ENCODE measurements around the gene PGAM5.
"Not testable (repeated sequence)": the region's sequence is repeated elsewhere in the genome, so short reads cannot be mapped to it uniquely, and the experiment has no call there.

PGAM5 gene

DNA sequence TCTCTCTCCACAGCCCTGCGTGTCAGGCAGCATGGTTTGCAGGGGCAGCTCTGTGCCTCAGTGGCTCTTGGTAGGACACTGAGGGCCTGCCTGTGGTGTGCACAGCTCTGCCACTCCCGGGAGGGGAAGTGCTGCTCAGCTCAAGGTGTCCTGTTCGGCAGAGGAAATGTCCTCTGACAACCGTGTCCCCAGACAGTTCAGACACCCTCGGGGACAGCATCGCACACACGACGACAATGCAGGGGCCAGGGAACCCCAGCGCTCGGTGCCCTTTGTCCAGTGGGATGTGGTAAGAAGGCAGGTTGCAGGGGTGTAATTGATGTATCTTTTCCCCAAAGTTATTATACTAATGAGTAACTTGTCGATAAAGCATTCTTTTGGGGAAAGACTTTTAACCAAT, 36.8 kb downstream of the PGAM5 start:
- no peaks in the 10 kb centered on the region for H3K9me3 Mint-ChIP-seq
- no peak overlapping the region for H3K4me3 Mint-ChIP-seq
- no peak for DNase-seq (ENCODE audit: low spot score in 2 of 2)
- ATAC-seq (replicated peaks; ENCODE audit: extremely low read depth, poor library complexity, severe bottlenecking), result no peak
- peak overlapping the region; percentile 57 for H3K27ac Mint-ChIP-seq (ENCODE audit: low read depth)
- H3K4me1 Mint-ChIP-seq, result peaks cover 17% of the 10 kb centered on the region
- peaks cover 55% of the 10 kb centered on the region for H3K36me3 Mint-ChIP-seq (ENCODE audit: insufficient read depth)
- H3K27me3 Mint-ChIP-seq, result no peaks in the 10 kb centered on the region

DNA sequence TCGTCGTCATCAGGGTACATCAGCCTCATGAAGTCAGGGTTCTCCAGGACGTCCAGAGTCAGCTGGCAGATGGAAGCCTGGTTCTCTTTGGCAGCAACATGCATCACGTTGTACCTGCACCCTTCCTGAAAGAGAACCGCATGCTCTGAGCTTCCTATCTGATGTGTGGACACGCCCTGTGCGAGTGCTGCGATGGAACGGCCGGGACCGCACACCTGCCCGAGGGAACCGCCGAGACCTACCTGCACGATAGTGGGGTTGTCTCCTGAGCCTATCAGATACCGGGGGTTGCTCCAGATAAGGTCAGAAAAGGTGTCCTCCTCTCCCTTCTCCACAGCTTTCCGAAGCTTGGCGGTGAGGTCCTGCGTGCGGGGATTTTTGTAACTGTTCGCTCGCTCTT, 37.3 kb downstream of the PGAM5 start:
- H3K27me3 Mint-ChIP-seq, result no peaks in the 10 kb centered on the region
- no peaks in the 10 kb centered on the region for H3K9me3 Mint-ChIP-seq
- ATAC-seq (replicated peaks; ENCODE audit: extremely low read depth, poor library complexity, severe bottlenecking), result no peak
- H3K27ac Mint-ChIP-seq (ENCODE audit: low read depth), result no peak overlapping the region
- no peak for DNase-seq (ENCODE audit: low spot score in 2 of 2)
- H3K4me3 Mint-ChIP-seq, result no peak overlapping the region
- H3K36me3 Mint-ChIP-seq (ENCODE audit: insufficient read depth), result peaks cover 56% of the 10 kb centered on the region
- H3K4me1 Mint-ChIP-seq, result peaks cover 12% of the 10 kb centered on the region

DNA sequence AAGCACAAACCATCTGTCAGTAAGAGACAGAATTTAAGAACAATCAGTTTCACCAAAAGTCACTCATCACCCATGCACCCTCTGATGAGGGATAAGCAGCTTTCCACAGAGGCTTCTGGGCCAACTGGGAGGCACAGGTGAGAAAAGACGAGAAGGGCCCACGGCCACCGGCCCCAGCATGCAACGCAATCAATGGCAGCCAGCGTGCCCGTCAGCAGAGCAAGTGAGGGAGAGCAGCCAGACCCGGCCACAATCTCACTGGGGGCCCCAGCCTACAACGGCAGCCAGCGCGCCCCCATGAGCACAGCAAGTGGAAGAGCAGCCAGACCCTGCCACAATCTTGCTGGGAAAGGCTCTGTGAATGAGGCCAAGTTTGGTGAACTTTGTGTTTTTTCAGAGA, 37.7 kb downstream of the PGAM5 start:
- no peak for DNase-seq (ENCODE audit: low spot score in 2 of 2)
- Mint-ChIP-seq H3K4me1 (peaks cover 8% of the 10 kb centered on the region), H3K9me3 (no peaks in the 10 kb centered on the region), H3K27me3 (no peaks in the 10 kb centered on the region), H3K36me3 (ENCODE audit: insufficient read depth) (peaks cover 57% of the 10 kb centered on the region), H3K4me3 (no peak overlapping the region), H3K27ac (ENCODE audit: low read depth) (no peak overlapping the region)
- ATAC-seq (replicated peaks; ENCODE audit: extremely low read depth, poor library complexity, severe bottlenecking), result no peak

DNA sequence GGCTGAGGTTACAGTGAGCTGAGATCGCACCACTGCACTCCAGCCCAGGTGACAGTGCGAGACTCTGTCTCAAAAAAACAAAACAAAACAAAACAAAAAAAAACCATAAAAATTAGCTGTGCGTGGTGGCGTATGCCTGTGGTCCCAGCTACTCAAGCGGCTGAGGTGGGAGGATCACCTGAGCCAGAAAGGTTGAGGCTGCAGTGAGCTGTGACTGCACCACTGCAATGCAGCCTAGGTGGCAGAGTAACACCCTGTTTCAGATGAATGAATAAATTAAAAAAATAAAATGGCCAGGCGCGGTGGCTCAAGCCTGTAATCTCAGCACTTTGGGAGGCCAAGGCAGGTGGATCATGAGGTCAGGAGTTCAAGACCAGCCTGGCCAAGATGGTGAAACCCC, 43.0 kb downstream of the PGAM5 start:
- peaks cover 58% of the 10 kb centered on the region for H3K36me3 Mint-ChIP-seq (ENCODE audit: insufficient read depth)
- ATAC-seq (replicated peaks; ENCODE audit: extremely low read depth, poor library complexity, severe bottlenecking); DNase-seq (ENCODE audit: low spot score in 2 of 2); H3K27ac Mint-ChIP-seq (ENCODE audit: low read depth); H3K4me1 Mint-ChIP-seq; H3K4me3 Mint-ChIP-seq; H3K9me3 Mint-ChIP-seq; H3K27me3 Mint-ChIP-seq: not testable (repeated sequence)

DNA sequence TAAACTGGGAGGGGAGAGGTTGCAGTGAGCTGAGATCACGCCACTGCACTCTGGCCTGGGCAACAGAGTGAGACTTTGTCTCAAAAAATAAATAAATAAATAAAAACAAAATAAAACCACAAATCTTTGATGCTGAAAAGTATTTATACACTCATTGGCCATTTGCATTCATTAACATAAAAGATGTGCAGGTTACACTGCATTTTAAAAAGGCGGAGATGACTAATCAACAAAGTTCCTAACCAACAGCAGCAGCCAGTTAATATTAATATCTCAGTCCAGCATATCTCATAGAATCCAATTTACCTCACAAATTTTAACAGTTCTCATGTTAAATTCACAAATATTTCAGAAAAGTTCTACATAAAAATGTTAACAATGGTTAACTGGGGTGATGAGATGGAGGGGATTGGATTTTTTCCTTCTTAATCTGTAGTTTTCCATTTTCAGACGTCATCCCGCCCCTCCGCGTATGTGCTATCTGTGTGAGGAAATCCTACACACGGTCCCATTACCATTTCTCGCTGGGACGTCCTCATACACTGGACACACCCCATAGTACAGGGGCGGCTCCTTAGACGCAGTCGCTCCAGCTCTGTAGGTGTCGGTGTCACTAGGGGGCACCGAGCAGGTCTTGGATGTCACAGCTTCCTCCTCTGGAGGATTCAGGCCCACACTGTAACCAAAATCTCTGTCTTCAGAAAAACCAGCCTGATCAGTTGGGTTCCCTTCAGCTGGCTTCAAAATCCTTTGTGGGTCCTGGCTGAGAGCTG, 43.7 kb downstream of the PGAM5 start:
- Mint-ChIP-seq H3K36me3 (ENCODE audit: insufficient read depth) (peaks cover 53% of the 10 kb centered on the region), H3K9me3 (no peaks in the 10 kb centered on the region), H3K27me3 (no peaks in the 10 kb centered on the region), H3K4me3 (no peak overlapping the region), H3K27ac (ENCODE audit: low read depth) (no peak overlapping the region), H3K4me1 (no peaks in the 10 kb centered on the region)
- no peak for DNase-seq (ENCODE audit: low spot score in 2 of 2)
- no peak for ATAC-seq (replicated peaks; ENCODE audit: extremely low read depth, poor library complexity, severe bottlenecking)

DNA sequence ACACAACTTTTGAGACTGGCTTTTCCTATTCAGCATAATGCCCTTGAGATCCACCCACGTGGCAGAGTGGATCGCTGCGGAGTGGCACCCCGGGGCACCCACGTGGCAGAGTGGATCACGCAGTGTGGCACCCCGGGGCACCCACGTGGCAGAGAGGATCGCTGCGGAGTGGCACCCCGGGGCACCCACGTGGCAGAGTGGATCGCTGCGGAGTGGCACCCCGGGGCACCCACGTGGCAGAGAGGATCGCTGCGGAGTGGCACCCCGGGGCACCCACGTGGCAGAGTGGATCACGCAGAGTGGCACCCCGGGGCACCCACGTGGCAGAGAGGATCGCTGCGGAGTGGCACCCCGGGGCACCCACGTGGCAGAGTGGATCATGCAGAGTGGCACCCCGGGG, 48.2 kb downstream of the PGAM5 start:
- peaks cover 14% of the 10 kb centered on the region for H3K4me1 Mint-ChIP-seq
- ATAC-seq (replicated peaks; ENCODE audit: extremely low read depth, poor library complexity, severe bottlenecking); H3K9me3 Mint-ChIP-seq; DNase-seq (ENCODE audit: low spot score in 2 of 2); H3K27me3 Mint-ChIP-seq; H3K4me3 Mint-ChIP-seq; H3K27ac Mint-ChIP-seq (ENCODE audit: low read depth): not testable (repeated sequence)
- peaks cover 38% of the 10 kb centered on the region for H3K36me3 Mint-ChIP-seq (ENCODE audit: insufficient read depth)

DNA sequence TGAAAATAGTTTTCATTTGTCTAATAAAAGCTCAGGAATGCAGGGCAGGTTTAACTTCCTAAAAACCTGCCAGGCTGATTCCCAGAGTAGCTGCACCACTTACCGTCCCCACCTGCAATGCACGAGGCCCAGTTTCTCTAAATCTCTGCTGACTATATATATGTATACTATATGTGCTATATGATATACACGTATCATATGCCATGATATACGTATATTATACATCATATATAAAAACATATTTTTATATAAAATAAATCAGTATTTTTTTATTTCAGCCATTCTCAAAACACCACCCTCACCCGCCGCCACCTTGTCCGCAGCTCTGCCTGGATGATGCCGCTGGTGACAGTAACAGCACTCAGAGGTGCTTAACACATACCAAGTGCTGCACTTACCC, 48.7 kb downstream of the PGAM5 start:
- Mint-ChIP-seq H3K27me3 (no peaks in the 10 kb centered on the region), H3K36me3 (ENCODE audit: insufficient read depth) (peaks cover 34% of the 10 kb centered on the region), H3K4me3 (peak overlapping the region; percentile 94), H3K4me1 (peaks cover 14% of the 10 kb centered on the region), H3K27ac (ENCODE audit: low read depth) (no peak overlapping the region), H3K9me3 (no peaks in the 10 kb centered on the region)
- ATAC-seq (replicated peaks; ENCODE audit: extremely low read depth, poor library complexity, severe bottlenecking) (no peak), DNase-seq (ENCODE audit: low spot score in 2 of 2) (no peak)

DNA sequence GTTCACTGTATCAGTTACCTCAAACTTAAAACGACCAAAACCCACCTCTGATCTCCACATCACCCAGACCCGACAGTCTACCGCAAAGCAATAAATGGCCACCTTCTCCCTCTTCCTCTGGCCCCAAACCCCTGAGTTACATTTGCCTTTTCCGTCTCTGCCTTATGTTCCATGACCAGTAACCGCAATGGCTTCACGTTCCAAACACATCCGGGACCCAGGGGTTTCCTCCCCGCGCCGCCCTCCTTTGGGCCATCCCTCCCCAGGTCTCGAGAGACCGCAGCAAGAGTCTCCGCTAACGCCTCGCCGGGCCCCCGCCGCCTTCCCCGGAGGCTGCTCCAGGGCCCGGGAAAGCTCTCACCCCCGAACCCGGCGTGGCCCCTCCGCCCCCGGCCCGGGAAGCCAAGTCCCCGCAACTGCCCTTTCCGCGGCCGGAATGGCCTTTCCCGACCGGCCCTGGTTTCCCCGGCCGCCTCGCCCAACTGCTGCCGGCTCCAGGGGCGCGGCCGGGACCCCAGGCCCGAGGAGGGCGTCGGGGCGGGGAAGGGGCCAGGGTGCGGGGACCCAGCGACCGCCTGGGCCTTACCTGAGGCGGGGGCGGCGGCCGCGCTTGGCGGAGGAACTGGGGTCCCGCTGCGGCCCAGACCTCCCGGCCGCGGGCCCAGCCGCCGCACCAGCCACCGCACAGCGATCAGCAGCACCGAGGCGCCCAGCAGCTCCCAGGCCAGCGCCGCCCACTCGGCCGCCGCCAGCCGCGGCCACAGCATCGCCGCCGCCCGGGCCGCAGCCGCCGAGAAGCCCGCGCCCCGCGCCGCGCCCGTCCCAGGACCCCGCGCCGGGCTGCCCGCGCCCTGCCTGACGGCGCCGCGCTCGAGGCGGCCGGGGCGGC, 50.6 kb downstream of the PGAM5 start, which contains the start of gene ANKLE2:
Gene ANKLE2 (minus strand): TSS at position 801 of the 889 bp plus-strand sequence. CDS start 34 bp downstream, at position 767.
- H3K27me3 Mint-ChIP-seq, result no peaks in the 10 kb centered on the region
- peak within 1 kb of the TSS; percentile 94 for H3K4me3 Mint-ChIP-seq
- peaks cover 14% of the 10 kb centered on the region for H3K4me1 Mint-ChIP-seq
- peaks cover 25% of the 10 kb centered on the region for H3K36me3 Mint-ChIP-seq (ENCODE audit: insufficient read depth)
- DNase-seq (ENCODE audit: low spot score in 2 of 2) (peak in 1 of 2 donors; percentile 41), ATAC-seq (replicated peaks; ENCODE audit: extremely low read depth, poor library complexity, severe bottlenecking) (peak; percentile 49)
- peak within 1 kb of the TSS; percentile 96 for H3K27ac Mint-ChIP-seq (ENCODE audit: low read depth)
- no peaks in the 10 kb centered on the region for H3K9me3 Mint-ChIP-seq

DNA sequence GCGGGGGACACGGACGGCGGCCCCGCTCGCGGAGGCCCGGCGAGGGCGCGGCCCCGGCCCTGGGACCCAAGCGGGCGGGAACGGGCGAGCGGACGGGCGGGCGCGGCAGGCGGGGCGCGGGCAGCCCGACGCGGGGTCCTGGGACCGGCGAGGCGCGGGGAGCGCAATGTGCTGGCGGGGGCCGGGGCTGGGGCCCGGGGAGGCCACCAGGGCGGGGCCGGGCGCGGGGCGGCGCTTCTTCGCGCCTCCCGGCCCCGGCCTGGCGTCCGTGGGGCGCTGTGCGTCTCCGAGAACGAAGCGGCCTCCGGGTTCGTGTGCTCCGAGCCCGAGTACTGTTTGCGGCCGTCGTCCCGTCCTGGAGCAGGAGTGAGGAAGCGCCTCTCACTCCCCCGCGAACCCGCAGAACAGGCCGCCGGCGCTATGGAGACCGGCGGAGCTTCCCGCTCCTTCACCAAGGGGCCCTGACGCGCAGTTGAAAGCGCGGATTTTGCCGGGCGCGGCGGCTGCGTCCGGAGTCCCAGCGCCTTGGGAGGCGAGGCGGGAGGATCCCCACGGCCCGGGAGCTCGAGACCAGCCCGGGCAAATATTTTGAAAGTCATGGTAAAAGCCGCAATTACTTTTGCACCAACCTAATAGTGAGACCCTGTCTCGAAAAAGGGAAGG, 51.4 kb downstream of the PGAM5 start:
- Mint-ChIP-seq H3K4me1 (peaks cover 14% of the 10 kb centered on the region), H3K36me3 (ENCODE audit: insufficient read depth) (peaks cover 22% of the 10 kb centered on the region), H3K27me3 (no peaks in the 10 kb centered on the region), H3K4me3 (peak overlapping the region; percentile 65), H3K27ac (ENCODE audit: low read depth) (peak overlapping the region; percentile 61), H3K9me3 (no peaks in the 10 kb centered on the region)
- DNase-seq (ENCODE audit: low spot score in 2 of 2) (peak; percentile 71 to 75), ATAC-seq (replicated peaks; ENCODE audit: extremely low read depth, poor library complexity, severe bottlenecking) (peak; percentile 88)

DNA sequence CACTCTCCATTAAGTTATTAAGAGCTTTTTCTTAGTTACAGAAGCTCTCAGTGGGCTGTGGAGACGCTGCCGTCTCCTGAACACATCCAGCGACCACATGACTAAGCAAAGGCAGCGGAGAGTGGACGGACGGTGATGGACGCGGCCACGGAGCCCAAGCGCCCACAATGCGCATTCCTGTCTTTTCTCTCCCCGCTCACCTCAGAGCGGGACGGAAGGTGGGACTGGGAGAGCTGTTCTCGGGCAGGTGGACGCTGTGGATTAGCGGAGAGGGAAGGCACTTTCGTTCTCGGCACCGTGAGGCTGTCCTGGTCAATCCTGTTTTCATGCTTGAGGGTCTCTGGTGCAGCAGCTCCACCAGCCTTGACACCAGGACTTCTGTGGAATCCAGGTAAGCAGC, 53.6 kb downstream of the PGAM5 start:
- H3K9me3 Mint-ChIP-seq, result no peaks in the 10 kb centered on the region
- peaks cover 26% of the 10 kb centered on the region for H3K4me1 Mint-ChIP-seq
- ATAC-seq (replicated peaks; ENCODE audit: extremely low read depth, poor library complexity, severe bottlenecking), result no peak
- no peak overlapping the region for H3K27ac Mint-ChIP-seq (ENCODE audit: low read depth)
- H3K27me3 Mint-ChIP-seq, result no peaks in the 10 kb centered on the region
- no peak for DNase-seq (ENCODE audit: low spot score in 2 of 2)
- no peak overlapping the region for H3K4me3 Mint-ChIP-seq
- H3K36me3 Mint-ChIP-seq (ENCODE audit: insufficient read depth), result peaks cover 12% of the 10 kb centered on the region

DNA sequence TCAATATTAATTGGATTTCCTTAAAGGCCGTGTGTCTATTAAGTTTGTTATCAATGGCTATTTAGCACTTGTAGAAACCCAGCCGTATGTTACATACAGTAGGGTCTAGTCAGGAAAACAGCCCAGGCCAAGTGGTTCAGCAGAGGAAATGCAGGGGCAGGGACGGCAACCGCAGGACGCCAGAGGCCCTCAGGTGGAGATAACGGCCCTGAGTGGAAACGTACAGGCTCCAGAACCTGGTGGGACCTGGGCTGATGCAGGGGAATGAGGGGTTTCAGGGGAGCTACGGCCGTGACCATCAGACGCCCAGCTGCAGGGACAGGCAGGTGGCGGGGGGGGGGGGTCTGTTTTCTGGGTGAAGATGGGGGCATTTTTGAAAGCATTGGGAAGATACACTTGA, 54.7 kb downstream of the PGAM5 start:
- no peak for DNase-seq (ENCODE audit: low spot score in 2 of 2)
- no peaks in the 10 kb centered on the region for H3K9me3 Mint-ChIP-seq
- ATAC-seq (replicated peaks; ENCODE audit: extremely low read depth, poor library complexity, severe bottlenecking), result no peak
- no peak overlapping the region for H3K4me3 Mint-ChIP-seq
- peaks cover 22% of the 10 kb centered on the region for H3K4me1 Mint-ChIP-seq
- H3K27ac Mint-ChIP-seq (ENCODE audit: low read depth), result no peak overlapping the region
- no peaks in the 10 kb centered on the region for H3K27me3 Mint-ChIP-seq
- peaks cover 12% of the 10 kb centered on the region for H3K36me3 Mint-ChIP-seq (ENCODE audit: insufficient read depth)

DNA sequence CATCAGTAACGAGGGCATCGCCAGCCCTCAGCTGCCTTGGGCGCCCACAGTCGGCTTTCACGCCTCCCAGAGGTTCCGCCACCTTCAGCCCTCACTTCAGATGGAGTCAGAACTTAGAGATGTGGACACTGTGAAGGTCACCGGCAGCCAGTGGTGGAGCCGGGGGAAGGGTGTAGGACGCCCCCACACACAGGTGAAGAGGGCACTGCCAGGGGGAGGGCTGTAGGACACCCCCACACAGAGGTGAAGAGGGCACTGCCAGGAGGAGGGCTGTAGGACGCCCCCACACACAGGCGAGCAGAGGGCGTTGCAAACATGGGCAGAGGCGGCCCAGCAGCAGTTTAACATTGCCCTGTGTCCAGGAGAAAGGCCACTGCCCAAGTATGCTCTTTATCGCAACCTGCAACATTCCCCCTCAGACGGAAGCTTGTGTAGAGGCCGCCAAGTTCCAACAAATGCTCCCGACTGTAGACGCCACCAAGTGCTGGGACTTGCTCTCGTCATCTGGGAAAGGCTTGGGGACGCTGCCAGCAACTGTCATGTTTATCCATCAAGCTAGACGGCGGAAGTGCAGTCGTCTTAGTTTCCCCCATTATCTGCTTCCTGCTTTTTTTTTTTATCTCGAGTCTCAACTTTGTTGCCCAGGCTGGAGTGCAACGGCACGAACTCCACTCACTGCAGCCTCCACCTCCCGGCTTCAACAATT, 55.9 kb downstream of the PGAM5 start:
- DNase-seq (ENCODE audit: low spot score in 2 of 2), result no peak
- no peak overlapping the region for H3K27ac Mint-ChIP-seq (ENCODE audit: low read depth)
- H3K4me3 Mint-ChIP-seq, result no peak overlapping the region

More for the DNA sequence above, 55.9 kb downstream of the PGAM5 start:
- no peak for ATAC-seq (replicated peaks; ENCODE audit: extremely low read depth, poor library complexity, severe bottlenecking)
- Mint-ChIP-seq H3K27me3 (no peaks in the 10 kb centered on the region), H3K9me3 (no peaks in the 10 kb centered on the region), H3K4me1 (peaks cover 17% of the 10 kb centered on the region), H3K36me3 (ENCODE audit: insufficient read depth) (peaks cover 5% of the 10 kb centered on the region)

Measured in central memory CD8-positive, alpha-beta T cell (primary cell).